Frontal cortex (tissue), 4 donors: ENCODE data around the gene BTBD8. TPM values are rescaled to one million over a fixed set of nuclear protein-coding genes. Genes with fewer than 3 reads are reported as not detected.
"Not testable (repeated sequence)": the region's sequence is repeated elsewhere in the genome, so short reads cannot be mapped to it uniquely, and the experiment has no call there.

Experiments used
- DNase-seq, 2 donors: peaks; one replicate each; pipeline ENCODE4 v3.0.0; 2012; ENCODE audit warnings: low spot score in 2 of 2
- FAIRE-seq: peaks from 2 replicates; lab custom pipeline; 2012; peaks lifted over from hg19 to GRCh38; lab: Jason Lieb, UNC
- total RNA-seq: library from RNA; depleted of rRNA; stranded (reverse); fragments of >200 nt; gene quantifications from one replicate; pipeline ENCODE4 v1.2.3, GENCODE V29; 2014
- donor health status: control.
- donor health status: control.
- donor health status: control.

BTBD8 gene
- 61.1 TPM for total RNA-seq

GRCh38 chr1:92080128-92080985 lies at the start of gene BTBD8:
Gene BTBD8, plus strand, starts transcription at chr1:92080345. Its CDS starts 227 bp downstream, at chr1:92080572.
- FAIRE-seq, result no peak

DNA sequence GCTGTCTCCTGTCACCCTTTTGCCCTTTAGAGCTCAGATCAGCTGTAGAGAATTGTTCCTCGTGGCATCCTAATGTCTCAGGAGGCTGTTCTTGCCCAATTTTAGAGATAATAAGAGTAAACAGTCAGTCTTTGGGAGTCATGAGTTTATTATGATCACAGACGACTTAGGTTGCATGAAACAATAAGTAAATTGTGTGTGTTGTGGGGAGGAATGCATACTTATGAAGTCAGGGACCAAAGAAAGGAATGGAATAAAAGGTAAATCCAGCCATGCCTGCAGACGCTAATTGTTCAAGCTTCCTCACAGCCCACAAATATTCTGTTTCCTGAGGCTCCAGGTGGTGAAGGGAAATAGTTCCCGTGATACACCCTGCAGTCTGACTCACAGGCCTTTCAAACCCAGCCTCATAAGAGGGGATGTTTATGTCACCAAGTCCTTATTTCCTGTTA lies 49.5 kb upstream of the BTBD8 start:
- FAIRE-seq, result no peak
- DNase-seq, result no peak

More at GRCh38 chr1:92080128-92080985, at the start of gene BTBD8:
- peak; percentile 55 to 74 for DNase-seq

- FAIRE-seq (no peak), DNase-seq (no peak)
Observed at GRCh38 chr1:92031281-92032110, 48.6 kb upstream of the BTBD8 start.

GRCh38 chr1:92037400-92037799 lies 42.7 kb upstream of the BTBD8 start:
- DNase-seq (no peak), FAIRE-seq (no peak)

- FAIRE-seq, result no peak
- no peak for DNase-seq
Observed at GRCh38 chr1:92038695-92039346, 41.3 kb upstream of the BTBD8 start.

GRCh38 chr1:92040971-92041370 lies 39.2 kb upstream of the BTBD8 start:
- no peak for FAIRE-seq
- DNase-seq, result no peak

DNA sequence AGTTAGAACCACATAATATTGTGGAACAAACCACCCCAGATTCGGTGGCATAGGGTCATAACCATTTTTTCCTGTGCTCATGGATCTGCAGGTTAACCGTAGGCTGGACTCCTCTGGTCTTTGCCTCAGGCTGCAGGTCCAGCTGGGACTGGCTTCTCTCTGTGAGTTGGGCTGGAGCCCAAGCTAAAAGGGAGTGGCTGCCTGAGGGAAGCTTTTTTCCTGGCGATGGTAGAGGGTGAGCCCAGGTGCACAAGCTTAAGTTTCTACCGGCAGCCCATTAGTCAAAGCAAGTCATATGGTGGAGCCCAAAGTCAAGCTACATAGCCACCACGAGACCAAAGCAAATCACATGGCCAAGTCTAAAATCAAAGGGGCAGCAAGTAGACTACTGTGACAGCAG lies 36.5 kb upstream of the BTBD8 start:
- FAIRE-seq, result no peak
- DNase-seq, result no peak

- FAIRE-seq, result peak; percentile 36
Observed at GRCh38 chr1:92045766-92046495, 34.2 kb upstream of the BTBD8 start.

GRCh38 chr1:92051948-92052347 lies 28.2 kb upstream of the BTBD8 start:
- DNase-seq (no peak), FAIRE-seq (no peak)

More at GRCh38 chr1:92045766-92046495, 34.2 kb upstream of the BTBD8 start:
- DNase-seq, result no peak

DNA sequence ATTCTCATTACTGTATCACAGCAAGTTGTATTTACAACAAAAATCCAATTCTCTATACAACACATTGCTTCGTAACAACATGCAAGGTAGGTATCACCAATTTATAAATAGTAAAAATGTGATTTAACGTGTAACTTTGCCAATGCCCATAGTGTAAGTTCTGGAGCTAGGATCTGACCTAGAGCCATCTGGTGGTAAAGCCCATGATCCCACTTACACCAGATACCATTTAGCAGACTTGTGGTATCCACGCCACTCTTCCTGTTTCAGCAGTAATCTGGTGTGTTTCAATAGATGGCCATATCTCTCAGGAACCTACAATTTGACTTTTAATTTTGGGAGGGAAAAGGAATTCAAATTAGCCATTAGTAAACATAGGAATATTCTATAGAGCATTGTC lies 15.1 kb upstream of the BTBD8 start:
- FAIRE-seq (no peak), DNase-seq (no peak)

GRCh38 chr1:92066321-92066720 lies 13.8 kb upstream of the BTBD8 start:
- no peak for FAIRE-seq
- no peak for DNase-seq

GRCh38 chr1:92070892-92071291 lies 9.3 kb upstream of the BTBD8 start:
- FAIRE-seq, result no peak
- no peak for DNase-seq

DNA sequence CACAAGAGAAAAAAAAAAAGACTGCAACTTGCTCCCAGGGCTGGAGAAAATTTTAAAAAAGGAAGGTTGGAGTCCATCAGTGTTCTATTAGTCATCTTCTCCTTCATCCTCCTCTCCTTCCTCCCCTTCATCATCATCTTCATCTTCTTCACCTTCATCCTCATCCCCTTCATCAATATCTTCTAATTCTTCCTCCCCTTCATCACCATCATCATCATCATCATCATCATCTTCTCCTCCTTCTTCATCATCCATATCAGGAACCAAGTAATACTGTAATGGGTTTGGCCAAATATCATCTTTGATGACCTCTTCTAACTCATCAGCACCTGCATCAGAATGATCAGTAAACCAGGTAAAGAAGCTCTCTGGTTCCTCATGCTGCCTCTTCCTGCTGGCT lies 5.7 kb upstream of the BTBD8 start:
- DNase-seq, FAIRE-seq: not testable (repeated sequence)

GRCh38 chr1:92075311-92075710 lies 4.8 kb upstream of the BTBD8 start, which contains the start of gene SETSIP:
Gene SETSIP, minus strand, starts transcription at chr1:92075411. Its CDS starts 0 bp downstream, at chr1:92075411.
- no peak for DNase-seq
- no peak for FAIRE-seq

DNA sequence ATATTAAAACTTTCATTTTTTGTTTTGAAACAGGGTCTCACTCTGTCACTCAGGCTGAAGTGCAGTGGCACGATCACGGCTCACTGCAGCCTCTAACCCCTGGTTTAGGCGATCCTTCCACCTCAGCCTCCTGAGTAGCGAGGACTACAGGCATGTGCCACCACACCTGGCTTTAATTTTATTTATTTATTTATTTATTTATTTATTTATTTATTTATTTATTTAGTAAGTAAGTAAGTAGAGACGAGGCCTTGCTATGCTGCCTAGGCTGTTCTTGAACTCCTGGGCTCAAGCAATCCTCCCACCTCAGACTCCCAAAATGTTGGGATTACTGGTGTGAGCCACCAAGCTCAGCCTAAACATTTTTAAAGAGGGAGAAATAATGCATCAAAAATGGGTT lies 3.8 kb upstream of the BTBD8 start:
- no peak for FAIRE-seq
- no peak for DNase-seq

DNA sequence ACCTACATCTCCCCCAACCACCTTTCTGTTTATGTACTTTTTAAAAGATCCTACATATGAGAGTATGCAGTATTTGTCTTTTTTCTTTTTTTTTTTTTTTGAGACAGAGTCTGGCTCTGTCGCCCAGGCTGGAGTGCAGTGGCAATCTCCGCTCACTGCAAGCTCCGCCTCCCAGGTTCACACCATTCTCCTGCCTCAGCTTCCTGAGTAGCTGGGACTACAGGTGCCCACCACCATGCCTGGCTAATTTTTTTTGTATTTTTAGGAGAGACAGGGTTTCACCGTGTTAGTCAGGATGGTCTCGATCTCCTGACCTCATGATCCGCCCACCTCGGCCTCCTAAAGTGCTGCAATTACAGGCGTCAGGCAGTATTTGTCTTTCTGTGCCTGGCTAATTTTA lies 2.1 kb upstream of the BTBD8 start:
- not testable (repeated sequence) for DNase-seq, FAIRE-seq

DNA sequence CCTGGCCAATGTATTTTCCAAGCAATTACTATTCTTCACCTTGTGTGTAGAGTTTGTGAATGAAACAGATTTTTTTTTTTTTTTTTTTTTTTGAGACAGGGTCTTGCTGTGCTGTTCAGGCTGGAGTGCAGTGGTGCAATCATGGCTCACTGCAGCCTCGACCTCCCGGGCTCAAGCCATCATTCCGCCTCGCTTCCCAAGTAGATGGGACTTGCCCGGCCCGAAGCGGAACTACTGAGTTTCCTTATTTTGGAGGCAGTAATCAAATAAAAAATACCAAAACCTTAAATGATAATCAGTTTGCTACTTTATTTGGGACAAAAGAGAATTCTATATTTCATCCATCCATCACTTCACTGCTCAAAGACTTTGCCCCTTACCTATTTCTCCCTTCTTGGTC lies 704 bp upstream of the BTBD8 start:
- FAIRE-seq (no peak), DNase-seq (no peak)

DNA sequence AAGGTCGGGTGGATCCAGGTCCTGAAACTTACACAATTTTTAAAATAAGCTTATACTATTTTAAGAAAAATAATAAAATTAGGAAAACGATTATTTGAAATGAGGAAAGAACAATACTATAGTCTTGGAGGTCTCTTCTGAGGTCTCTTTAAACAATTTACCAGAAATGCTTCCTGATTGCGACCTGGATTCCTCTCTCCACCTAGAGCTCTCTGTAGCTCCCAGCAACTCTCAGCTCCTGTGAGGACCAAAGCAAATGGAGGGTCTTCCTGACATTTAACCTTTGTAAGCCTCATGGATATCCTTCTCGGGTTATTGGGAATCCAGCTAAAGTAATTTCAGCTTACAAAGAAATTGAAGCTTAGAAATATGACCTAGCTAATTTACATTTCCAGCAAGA lies 886 bp downstream of the BTBD8 start:
- FAIRE-seq (no peak), DNase-seq (no peak)

- FAIRE-seq (no peak), DNase-seq (no peak)
Observed at GRCh38 chr1:92084651-92085050, 4.5 kb downstream of the BTBD8 start.

- DNase-seq, result no peak
- FAIRE-seq, result no peak
Observed at GRCh38 chr1:92085727-92086126, 5.6 kb downstream of the BTBD8 start.
